ENCODE data around the gene UNC119B.
A peak's percentile ranks its signal among the peaks of the same experiment; 100 is the strongest.

- TF ChIP-seq CTCF (IDR thresholded peaks at IDR 0.05; ENCODE audit: low read depth, low read length, missing input control) (no peak), ATF3 (IDR thresholded peaks at IDR 0.05) (no peak), REST (IDR thresholded peaks at IDR 0.05) (no peak), JUND (IDR thresholded peaks at IDR 0.05) (no peak), YY1 (IDR thresholded peaks at IDR 0.05) (peak; percentile 74), RAD21 (IDR thresholded peaks at IDR 0.05) (no peak), TAF1 (conservative IDR thresholded peaks at IDR 0.05) (no peak), FOXA2 (IDR thresholded peaks at IDR 0.05) (no peak), EGR1 (IDR thresholded peaks at IDR 0.05; ENCODE audit: low read depth in 2 of 2) (no peak), FOXA1 (IDR thresholded peaks at IDR 0.05) (no peak), SP1 (IDR thresholded peaks at IDR 0.05) (no peak), MAX (IDR thresholded peaks at IDR 0.05) (no peak), RXRA (IDR thresholded peaks at IDR 0.05) (no peak)
These were observed at the start of gene UNC119B for GRCh38 chr12:120710031-120710804.

All from liver (tissue), 3 donors.